ENCODE results near the gene TUBB2B.

DNA sequence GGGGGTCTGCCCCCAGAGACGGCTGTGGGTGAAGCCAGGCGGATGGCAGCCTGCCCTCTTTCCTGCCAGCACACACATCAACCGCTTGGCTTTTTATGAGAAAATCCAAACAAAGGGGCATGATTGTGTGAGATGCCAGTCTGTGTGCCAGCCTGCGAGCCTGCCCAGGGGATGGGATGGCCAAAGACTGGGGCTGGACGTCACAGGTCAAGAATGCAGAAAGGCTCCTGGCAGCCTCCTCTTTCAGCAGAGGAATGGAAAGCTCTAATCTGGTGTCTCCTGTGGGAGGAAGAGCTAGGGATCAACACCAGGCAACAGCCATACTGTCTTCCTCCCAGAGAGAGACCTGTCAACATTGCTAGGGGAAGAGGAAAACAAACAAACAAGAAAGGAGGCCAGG lies 15.8 kb downstream of the TUBB2B start:
- TF ChIP-seq, protein P1, sequence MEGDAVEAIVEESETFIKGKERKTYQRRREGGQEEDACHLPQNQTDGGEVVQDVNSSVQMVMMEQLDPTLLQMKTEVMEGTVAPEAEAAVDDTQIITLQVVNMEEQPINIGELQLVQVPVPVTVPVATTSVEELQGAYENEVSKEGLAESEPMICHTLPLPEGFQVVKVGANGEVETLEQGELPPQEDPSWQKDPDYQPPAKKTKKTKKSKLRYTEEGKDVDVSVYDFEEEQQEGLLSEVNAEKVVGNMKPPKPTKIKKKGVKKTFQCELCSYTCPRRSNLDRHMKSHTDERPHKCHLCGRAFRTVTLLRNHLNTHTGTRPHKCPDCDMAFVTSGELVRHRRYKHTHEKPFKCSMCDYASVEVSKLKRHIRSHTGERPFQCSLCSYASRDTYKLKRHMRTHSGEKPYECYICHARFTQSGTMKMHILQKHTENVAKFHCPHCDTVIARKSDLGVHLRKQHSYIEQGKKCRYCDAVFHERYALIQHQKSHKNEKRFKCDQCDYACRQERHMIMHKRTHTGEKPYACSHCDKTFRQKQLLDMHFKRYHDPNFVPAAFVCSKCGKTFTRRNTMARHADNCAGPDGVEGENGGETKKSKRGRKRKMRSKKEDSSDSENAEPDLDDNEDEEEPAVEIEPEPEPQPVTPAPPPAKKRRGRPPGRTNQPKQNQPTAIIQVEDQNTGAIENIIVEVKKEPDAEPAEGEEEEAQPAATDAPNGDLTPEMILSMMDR (conservative IDR thresholded peaks at IDR 0.05; ENCODE audit: low read length), result no peak
- no peak for TF ChIP-seq EZH2phosphoT487 (IDR thresholded peaks at IDR 0.05; ENCODE audit: borderline replicate concordance, low read depth, low read length)

Data from OCI-LY7 (cell line).